Osteoblast (primary cell): ENCODE results near the gene LINC01488. TPM values are rescaled to one million over a fixed set of nuclear protein-coding genes. Genes with fewer than 3 reads are reported as not detected.

Experiments
- DNase-seq: peaks from one replicate; pipeline ENCODE4 v3.0.0; 2011; ENCODE audit warnings: low spot score, mixed read lengths; ENCODE audit not compliant: insufficient read length; ENCODE audit errors: missing footprints
- H2AFZ ChIP-seq: 2 replicates; pipeline ENCODE4 v1.6.0; 2011; ENCODE audit warnings: mild to moderate bottlenecking, low read length
- H3K27ac ChIP-seq: 2 replicates; pipeline ENCODE4 v1.5.1; 2011; ENCODE audit warnings: mild to moderate bottlenecking, low read depth, low read length, moderate library complexity
- H3K27me3 ChIP-seq: 2 replicates; pipeline ENCODE4 v1.6.0; 2012; ENCODE audit warnings: mild to moderate bottlenecking, control low read depth, inconsistent platforms, low read length, moderate library complexity; ENCODE audit not compliant: insufficient read depth
- H3K36me3 ChIP-seq: 2 replicates; pipeline ENCODE4 v1.5.1; 2011; ENCODE audit warnings: mild to moderate bottlenecking, low read length, control low read depth, moderate library complexity; ENCODE audit not compliant: insufficient read depth
- H3K4me1 ChIP-seq: 2 replicates; pipeline ENCODE4 v1.5.1; 2011; ENCODE audit warnings: mild to moderate bottlenecking, low read length, control low read depth, moderate library complexity; ENCODE audit not compliant: insufficient read depth
- H3K4me2 ChIP-seq: 2 replicates; pipeline ENCODE4 v1.6.0; 2011; ENCODE audit warnings: mild to moderate bottlenecking, low read length; ENCODE audit not compliant: insufficient read depth
- H3K4me3 ChIP-seq: fragments of 200-600 bp; sonication (generic); 3 replicates; pipeline ENCODE4 v1.5.1; 2012; ENCODE audit warnings: mild to moderate bottlenecking, low read length, inconsistent platforms; ENCODE audit not compliant: insufficient read depth
- H3K79me2 ChIP-seq: 2 replicates; pipeline ENCODE4 v1.6.0; 2012; ENCODE audit warnings: mild to moderate bottlenecking, low read length, control low read depth, inconsistent platforms; ENCODE audit not compliant: insufficient read depth
- H3K9me3 ChIP-seq: 2 replicates; pipeline ENCODE4 v1.5.1; 2011; ENCODE audit warnings: low read depth, low read length, control low read depth
- H4K20me1 ChIP-seq: 2 replicates; pipeline ENCODE4 v1.6.0; 2012; ENCODE audit warnings: mild to moderate bottlenecking, low read length, control low read depth; ENCODE audit not compliant: insufficient read depth
- CTCF ChIP-seq: IDR thresholded peaks from 2 replicates; pipeline ENCODE4 v1.5.1; 2011; ENCODE audit warnings: mild to moderate bottlenecking, low read depth, low read length, moderate library complexity; ENCODE audit errors: extremely low read depth
- total RNA-seq: library from RNA; depleted of rRNA; stranded (reverse); fragments of >200 nt; gene quantifications from 2 replicates; pipeline ENCODE4 v1.2.3, GENCODE V29; 2012

LINC01488 gene
- total RNA-seq, 1 donor = not detected

- no peaks in the 10 kb centered on the region for H3K27me3 ChIP-seq
- H3K79me2 ChIP-seq = no peaks in the 10 kb centered on the region
- no peak overlapping the region for H3K27ac ChIP-seq
- no peaks in the 10 kb centered on the region for H3K36me3 ChIP-seq
- no peak for TF ChIP-seq CTCF
- no peak overlapping the region for H3K4me2 ChIP-seq
- H3K9me3 ChIP-seq = no peaks in the 10 kb centered on the region
- no peak overlapping the region for H2AFZ ChIP-seq
- H4K20me1 ChIP-seq = no peaks in the 10 kb centered on the region
- peaks cover 12% of the 10 kb centered on the region for H3K4me1 ChIP-seq
- DNase-seq = peak; percentile 71
- H3K4me3 ChIP-seq = no peak overlapping the region
These were observed 14.2 kb downstream of the LINC01488 start for GRCh38 chr11:69495441-69496201.

- Histone ChIP-seq H3K27ac (peak overlapping the region; percentile 58), H3K4me1 (peaks cover 12% of the 10 kb centered on the region), H3K4me2 (peak overlapping the region; percentile 29), H3K4me3 (no peak overlapping the region), H2AFZ (no peak overlapping the region), H3K27me3 (no peaks in the 10 kb centered on the region), H4K20me1 (no peaks in the 10 kb centered on the region), H3K79me2 (no peaks in the 10 kb centered on the region), H3K9me3 (no peaks in the 10 kb centered on the region), H3K36me3 (no peaks in the 10 kb centered on the region)
- DNase-seq = no peak
- TF ChIP-seq CTCF = no peak
These were observed 14.7 kb downstream of the LINC01488 start for GRCh38 chr11:69496202-69496557.

GRCh38 chr11:69496631-69497220 lies 15.3 kb downstream of the LINC01488 start:
- H4K20me1 ChIP-seq = no peaks in the 10 kb centered on the region
- peak overlapping the region; percentile 58 for H3K27ac ChIP-seq
- no peak for TF ChIP-seq CTCF
- no peaks in the 10 kb centered on the region for H3K36me3 ChIP-seq
- H3K4me2 ChIP-seq = peak overlapping the region; percentile 29
- H2AFZ ChIP-seq = no peak overlapping the region
- H3K4me3 ChIP-seq = peak overlapping the region; percentile 2
- no peaks in the 10 kb centered on the region for H3K9me3 ChIP-seq
- no peaks in the 10 kb centered on the region for H3K27me3 ChIP-seq
- no peak for DNase-seq
- no peaks in the 10 kb centered on the region for H3K79me2 ChIP-seq
- peaks cover 12% of the 10 kb centered on the region for H3K4me1 ChIP-seq

GRCh38 chr11:69497221-69497787 lies 15.8 kb downstream of the LINC01488 start:
- H3K36me3 ChIP-seq = no peaks in the 10 kb centered on the region
- H3K9me3 ChIP-seq = no peaks in the 10 kb centered on the region
- H3K4me1 ChIP-seq = peaks cover 12% of the 10 kb centered on the region
- no peaks in the 10 kb centered on the region for H3K79me2 ChIP-seq
- H2AFZ ChIP-seq = no peak overlapping the region
- DNase-seq = peak; percentile 100
- peak overlapping the region; percentile 53 for H3K27ac ChIP-seq
- peak overlapping the region; percentile 28 for H3K4me3 ChIP-seq
- no peaks in the 10 kb centered on the region for H3K27me3 ChIP-seq
- H3K4me2 ChIP-seq = peak overlapping the region; percentile 50
- no peaks in the 10 kb centered on the region for H4K20me1 ChIP-seq
- no peak for TF ChIP-seq CTCF
